ENCODE data around the gene AKT3. TPM values are rescaled to one million over a fixed set of nuclear protein-coding genes. Genes with fewer than 3 reads are reported as not detected.
A peak's percentile ranks its signal among the peaks of the same experiment; 100 is the strongest.

The AKT3 gene
- total and polyA plus RNA-seq, 2 experiments from 2014 or later: 4.5 to 18.5 TPM

GRCh38 chr1:243465081-243465480 is 385.0 kb downstream of the AKT3 start:
- no peaks in the 10 kb centered on the region for H3K36me3 Mint-ChIP-seq (ENCODE audit: low read depth)
- H3K4me3 ChIP-seq: no peak overlapping the region
- no peak overlapping the region for H3K4me2 ChIP-seq
- TF ChIP-seq, protein P1, sequence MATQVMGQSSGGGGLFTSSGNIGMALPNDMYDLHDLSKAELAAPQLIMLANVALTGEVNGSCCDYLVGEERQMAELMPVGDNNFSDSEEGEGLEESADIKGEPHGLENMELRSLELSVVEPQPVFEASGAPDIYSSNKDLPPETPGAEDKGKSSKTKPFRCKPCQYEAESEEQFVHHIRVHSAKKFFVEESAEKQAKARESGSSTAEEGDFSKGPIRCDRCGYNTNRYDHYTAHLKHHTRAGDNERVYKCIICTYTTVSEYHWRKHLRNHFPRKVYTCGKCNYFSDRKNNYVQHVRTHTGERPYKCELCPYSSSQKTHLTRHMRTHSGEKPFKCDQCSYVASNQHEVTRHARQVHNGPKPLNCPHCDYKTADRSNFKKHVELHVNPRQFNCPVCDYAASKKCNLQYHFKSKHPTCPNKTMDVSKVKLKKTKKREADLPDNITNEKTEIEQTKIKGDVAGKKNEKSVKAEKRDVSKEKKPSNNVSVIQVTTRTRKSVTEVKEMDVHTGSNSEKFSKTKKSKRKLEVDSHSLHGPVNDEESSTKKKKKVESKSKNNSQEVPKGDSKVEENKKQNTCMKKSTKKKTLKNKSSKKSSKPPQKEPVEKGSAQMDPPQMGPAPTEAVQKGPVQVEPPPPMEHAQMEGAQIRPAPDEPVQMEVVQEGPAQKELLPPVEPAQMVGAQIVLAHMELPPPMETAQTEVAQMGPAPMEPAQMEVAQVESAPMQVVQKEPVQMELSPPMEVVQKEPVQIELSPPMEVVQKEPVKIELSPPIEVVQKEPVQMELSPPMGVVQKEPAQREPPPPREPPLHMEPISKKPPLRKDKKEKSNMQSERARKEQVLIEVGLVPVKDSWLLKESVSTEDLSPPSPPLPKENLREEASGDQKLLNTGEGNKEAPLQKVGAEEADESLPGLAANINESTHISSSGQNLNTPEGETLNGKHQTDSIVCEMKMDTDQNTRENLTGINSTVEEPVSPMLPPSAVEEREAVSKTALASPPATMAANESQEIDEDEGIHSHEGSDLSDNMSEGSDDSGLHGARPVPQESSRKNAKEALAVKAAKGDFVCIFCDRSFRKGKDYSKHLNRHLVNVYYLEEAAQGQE (IDR thresholded peaks at IDR 0.05; ENCODE audit: unreplicated experiment): no peak
- TF ChIP-seq EZH2phosphoT487 (IDR thresholded peaks at IDR 0.05; ENCODE audit: unreplicated experiment) (no peak), ZNF331 (CRISPR knock-in tag; IDR thresholded peaks at IDR 0.05; ENCODE audit: low read depth) (no peak), POLR2AphosphoS5 (IDR thresholded peaks at IDR 0.05; ENCODE audit: low read depth) (no peak), CREB1 (CRISPR knock-in tag; IDR thresholded peaks at IDR 0.05; ENCODE audit: low read depth) (no peak), ZNF114 (CRISPR knock-in tag; IDR thresholded peaks at IDR 0.05) (no peak), EZH2 (IDR thresholded peaks at IDR 0.05; ENCODE audit: low read depth, unreplicated experiment) (no peak)
- TF ChIP-seq, protein P2, sequence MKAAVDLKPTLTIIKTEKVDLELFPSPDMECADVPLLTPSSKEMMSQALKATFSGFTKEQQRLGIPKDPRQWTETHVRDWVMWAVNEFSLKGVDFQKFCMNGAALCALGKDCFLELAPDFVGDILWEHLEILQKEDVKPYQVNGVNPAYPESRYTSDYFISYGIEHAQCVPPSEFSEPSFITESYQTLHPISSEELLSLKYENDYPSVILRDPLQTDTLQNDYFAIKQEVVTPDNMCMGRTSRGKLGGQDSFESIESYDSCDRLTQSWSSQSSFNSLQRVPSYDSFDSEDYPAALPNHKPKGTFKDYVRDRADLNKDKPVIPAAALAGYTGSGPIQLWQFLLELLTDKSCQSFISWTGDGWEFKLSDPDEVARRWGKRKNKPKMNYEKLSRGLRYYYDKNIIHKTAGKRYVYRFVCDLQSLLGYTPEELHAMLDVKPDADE (IDR thresholded peaks at IDR 0.05): no peak
- peaks cover 6% of the 10 kb centered on the region for H3K4me1 Mint-ChIP-seq
- no peaks in the 10 kb centered on the region for H4K20me1 ChIP-seq (replicated peaks; ENCODE audit: insufficient read depth)
- no peak overlapping the region for H2AFZ ChIP-seq
- no peaks in the 10 kb centered on the region for H3K79me2 ChIP-seq (replicated peaks; ENCODE audit: insufficient read depth)
- no peaks in the 10 kb centered on the region for H3F3A ChIP-seq (replicated peaks; ENCODE audit: low read depth)
- H3K9me3 Mint-ChIP-seq: no peaks in the 10 kb centered on the region
- no peak overlapping the region for H3K4me3 Mint-ChIP-seq
- H3K27ac Mint-ChIP-seq: no peak overlapping the region
- peaks cover 2% of the 10 kb centered on the region; the same call in 1 of the 2 replicates for H3K4me1 ChIP-seq (ENCODE audit: insufficient read depth)
- ATAC-seq (peak; percentile 52), DNase-seq (ENCODE audit: low spot score) (no peak)
- H3K27me3 Mint-ChIP-seq (ENCODE audit: insufficient read depth, low read depth, poor library complexity): peaks cover 4% of the 10 kb centered on the region
- no peaks in the 10 kb centered on the region for H3K36me3 ChIP-seq (ENCODE audit: insufficient read depth)
- no peaks in the 10 kb centered on the region for H3K9me2 ChIP-seq (ENCODE audit: insufficient read depth)
- no peaks in the 10 kb centered on the region for H3K27me3 ChIP-seq (ENCODE audit: insufficient read depth)
- H3K27ac ChIP-seq (ENCODE audit: low read depth): no peak overlapping the region

- Histone ChIP-seq H2AFZ (no peak overlapping the region), H4K20me1 (replicated peaks; ENCODE audit: insufficient read depth) (no peaks in the 10 kb centered on the region), H3K4me3 (no peak overlapping the region), H3K36me3 (ENCODE audit: insufficient read depth) (no peaks in the 10 kb centered on the region), H3K27me3 (ENCODE audit: insufficient read depth) (no peaks in the 10 kb centered on the region), H3K4me2 (no peak overlapping the region), H3K9me2 (ENCODE audit: insufficient read depth) (no peaks in the 10 kb centered on the region), H3K27ac (ENCODE audit: low read depth) (no peak overlapping the region), H3K79me2 (replicated peaks; ENCODE audit: insufficient read depth) (no peaks in the 10 kb centered on the region), H3K4me1 (ENCODE audit: insufficient read depth) (no peaks in the 10 kb centered on the region), H3F3A (replicated peaks; ENCODE audit: low read depth) (no peaks in the 10 kb centered on the region)
- Mint-ChIP-seq H3K27me3 (ENCODE audit: insufficient read depth, low read depth, poor library complexity) (peaks cover 4% of the 10 kb centered on the region), H3K36me3 (ENCODE audit: low read depth) (no peaks in the 10 kb centered on the region), H3K4me3 (no peak overlapping the region), H3K9me3 (no peaks in the 10 kb centered on the region), H3K27ac (no peak overlapping the region), H3K4me1 (no peaks in the 10 kb centered on the region)
- ATAC-seq: no peak
- no peak for DNase-seq (ENCODE audit: low spot score)
- TF ChIP-seq ZNF114 (CRISPR knock-in tag; IDR thresholded peaks at IDR 0.05) (no peak), EZH2phosphoT487 (IDR thresholded peaks at IDR 0.05; ENCODE audit: unreplicated experiment) (no peak), NANOG (IDR thresholded peaks at IDR 0.05; ENCODE audit: borderline replicate concordance) (no peak), JUNB (IDR thresholded peaks at IDR 0.05; ENCODE audit: unreplicated experiment) (no peak), CREB1 (CRISPR knock-in tag; IDR thresholded peaks at IDR 0.05; ENCODE audit: low read depth) (no peak), POLR2AphosphoS5 (IDR thresholded peaks at IDR 0.05; ENCODE audit: low read depth) (no peak), STAT1 (IDR thresholded peaks at IDR 0.05; ENCODE audit: unreplicated experiment) (no peak)
These were observed 386.9 kb downstream of the AKT3 start for GRCh38 chr1:243462929-243463697.

Measured in GM23338 (cell line).